GM18526 (cell line): Measurements from ENCODE around the gene KLRK1.

Experiments used
- POLR2A ChIP-seq: IDR thresholded peaks from 3 replicates; pipeline ENCODE4 v1.6.1; 2011; ENCODE audit not compliant: insufficient read length; ENCODE audit errors: extremely low read depth

Gene KLRK1

DNA sequence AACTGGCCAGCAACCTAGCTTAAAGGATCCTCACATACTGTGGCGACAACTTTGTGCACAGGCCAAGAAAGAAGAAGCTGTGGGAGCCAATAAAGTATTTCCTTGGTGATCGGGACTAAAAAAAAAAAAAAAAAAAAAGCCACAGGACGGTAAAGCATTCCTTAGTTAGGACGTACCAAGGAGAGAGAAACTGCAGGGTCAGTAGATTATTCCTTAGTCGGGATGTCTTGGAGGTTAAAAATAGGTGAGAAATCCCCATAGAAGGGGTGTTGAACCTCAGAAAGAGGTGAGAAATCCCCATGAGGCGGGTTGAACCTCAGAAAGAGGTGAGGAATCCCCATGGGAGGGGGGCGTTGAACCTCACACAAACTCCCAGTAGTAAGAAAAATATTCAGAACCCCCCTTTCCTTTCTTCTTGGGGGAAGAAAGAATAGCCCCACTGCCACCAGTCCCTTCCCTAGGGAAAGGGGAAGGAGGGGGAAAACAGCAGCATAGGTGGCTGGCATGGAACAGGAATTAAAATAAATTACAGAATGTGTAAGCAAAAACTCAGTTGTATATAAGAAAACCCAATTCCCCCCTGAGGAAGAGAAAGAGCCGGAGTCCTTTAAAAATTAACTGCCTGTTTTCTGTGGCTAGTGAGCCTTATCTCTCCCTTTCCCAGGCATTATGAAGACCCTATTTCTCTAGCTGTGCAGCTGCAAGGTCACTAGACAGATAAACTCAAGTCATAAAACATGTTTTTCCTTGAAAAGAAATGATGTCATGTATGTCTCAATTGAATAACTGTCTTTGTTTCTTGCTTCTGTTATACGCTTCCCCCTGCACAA is 26.8 kb downstream of the KLRK1 start:
- TF ChIP-seq POLR2A, result no peak

DNA sequence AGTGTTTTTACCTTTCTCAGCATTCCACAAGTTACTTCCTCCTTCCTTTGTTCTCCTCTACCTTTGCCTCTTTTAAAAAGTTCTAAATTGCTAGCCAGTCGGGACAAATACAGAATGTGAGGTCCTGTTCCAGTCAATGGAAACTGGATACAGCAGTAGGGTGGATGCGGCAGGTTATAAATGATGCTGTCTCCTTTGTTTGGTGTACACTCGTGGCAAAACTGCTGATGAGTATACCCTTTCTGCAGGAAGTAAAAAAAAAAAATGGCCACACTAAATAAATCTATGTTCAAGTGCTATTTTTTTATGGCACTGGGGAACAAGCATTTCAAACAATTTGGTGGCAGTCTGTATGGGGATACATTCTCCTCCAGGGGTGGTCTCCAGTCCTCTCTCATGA is 27.5 kb downstream of the KLRK1 start:
- no peak for TF ChIP-seq POLR2A

DNA sequence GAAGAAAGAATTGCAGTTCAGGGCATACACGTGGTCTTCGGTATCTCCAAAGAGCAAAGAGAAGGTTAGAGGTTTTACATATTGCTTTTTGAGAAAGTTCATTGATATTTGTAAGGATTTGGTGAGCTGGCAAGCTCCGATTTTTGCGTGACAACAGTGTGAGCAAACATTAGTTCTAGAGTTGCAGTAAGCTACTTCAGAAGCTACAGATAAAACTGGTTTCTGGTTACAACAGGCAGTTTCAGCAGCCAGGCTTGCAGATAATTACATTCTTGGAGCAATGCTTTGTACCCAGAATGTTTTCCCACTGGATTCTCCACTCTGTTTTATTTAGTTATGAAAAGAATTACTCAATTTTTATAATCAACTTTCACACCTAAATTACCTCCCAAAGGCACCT is 28.2 kb downstream of the KLRK1 start:
- no peak for TF ChIP-seq POLR2A

DNA sequence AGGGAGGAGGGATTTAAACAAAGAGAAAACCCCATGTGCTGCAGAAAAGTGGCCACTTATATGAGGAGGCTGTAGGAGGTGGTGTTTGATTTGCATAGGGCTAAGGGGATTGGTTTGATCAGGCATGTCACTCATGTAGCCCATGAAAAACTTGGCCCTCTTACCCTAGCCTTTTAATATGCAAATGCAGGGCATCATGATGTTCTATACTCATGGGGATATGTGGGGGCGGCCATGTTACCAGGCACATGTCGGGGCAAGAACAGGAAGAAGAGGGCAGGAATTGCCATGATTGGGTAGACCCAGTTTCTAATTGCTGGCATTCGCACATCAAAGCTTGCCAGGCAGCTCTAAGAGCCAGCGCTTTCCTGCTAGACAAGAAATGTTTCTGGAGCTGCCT is 28.8 kb downstream of the KLRK1 start:
- TF ChIP-seq POLR2A, result no peak

DNA sequence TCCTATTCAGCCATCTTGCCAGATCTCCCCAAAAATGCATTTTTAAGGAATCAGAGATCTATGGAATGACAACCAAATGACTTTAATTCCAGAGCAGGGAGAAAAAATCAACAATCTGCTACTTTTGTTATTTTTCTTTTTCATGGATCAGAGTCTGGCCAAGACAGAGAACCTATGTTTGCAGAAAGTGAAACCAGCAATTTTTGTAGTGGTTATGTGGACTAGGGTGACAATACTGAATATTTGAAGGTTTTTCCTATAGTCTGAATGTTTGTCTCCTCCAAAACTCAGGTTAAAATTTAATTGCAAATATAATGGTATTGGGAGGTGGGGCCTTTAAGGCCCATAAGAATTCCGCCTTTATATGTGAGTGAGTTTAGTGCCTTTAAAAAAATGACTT is 30.9 kb downstream of the KLRK1 start:
- TF ChIP-seq POLR2A, result no peak

DNA sequence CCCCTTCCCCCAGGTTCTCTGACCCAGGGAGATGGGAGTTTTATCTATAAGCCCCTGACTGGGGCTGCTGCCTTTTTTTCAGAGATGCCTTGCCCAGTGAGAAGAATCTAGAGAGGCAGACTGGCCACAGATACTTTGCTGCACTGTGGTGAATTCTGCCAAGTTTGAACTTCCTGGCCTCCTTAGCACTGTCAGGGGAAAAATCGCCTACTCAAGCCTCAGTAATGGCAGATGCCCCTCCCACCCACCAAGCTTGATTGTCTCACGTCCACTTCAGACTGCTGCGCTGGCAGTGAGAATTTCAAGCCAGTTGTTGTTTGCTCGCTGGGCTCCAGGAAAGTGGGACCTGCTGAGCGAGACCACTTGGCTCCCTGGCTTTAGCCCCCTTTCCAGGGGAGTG is 31.7 kb downstream of the KLRK1 start:
- TF ChIP-seq POLR2A, result no peak

DNA sequence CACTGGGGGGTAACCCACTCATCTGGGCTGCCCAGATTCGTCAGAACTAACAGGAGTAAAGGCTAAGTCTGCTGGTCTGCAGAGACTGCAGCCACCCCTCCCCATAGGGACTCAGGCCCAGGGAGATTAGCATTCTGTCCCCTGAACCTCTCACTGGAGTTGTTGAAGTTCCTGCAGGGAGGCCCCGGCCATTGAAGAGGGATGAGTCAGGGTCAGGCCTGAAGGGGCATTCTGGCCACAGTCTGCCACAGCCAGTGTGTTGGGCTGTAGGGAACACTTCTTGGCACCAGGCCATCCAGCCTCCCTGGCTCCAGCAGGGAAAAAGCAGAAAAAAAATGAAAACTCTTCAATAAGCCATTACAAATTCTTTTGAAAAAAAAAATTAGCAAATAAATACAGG is 35.3 kb downstream of the KLRK1 start:
- no peak for TF ChIP-seq POLR2A

DNA sequence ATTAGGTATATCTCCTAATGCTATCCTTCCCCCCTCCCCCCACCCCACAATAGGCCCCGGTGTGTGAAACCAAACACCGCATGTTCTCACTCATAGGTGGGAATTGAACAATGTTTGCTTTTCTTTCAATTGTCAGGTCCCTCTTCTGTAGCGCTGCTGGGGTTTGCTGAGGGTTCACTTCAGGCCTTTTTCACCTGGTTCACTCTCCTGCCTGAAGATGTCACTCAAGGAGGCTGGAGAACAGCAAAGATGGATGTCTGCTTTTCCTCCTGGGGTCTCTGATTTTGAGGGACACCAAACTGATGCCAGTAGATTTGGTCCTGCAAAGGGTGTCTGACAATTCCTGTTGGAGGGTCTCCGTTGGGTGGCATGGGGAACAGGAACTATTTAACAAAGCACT is 35.8 kb downstream of the KLRK1 start:
- no peak for TF ChIP-seq POLR2A

DNA sequence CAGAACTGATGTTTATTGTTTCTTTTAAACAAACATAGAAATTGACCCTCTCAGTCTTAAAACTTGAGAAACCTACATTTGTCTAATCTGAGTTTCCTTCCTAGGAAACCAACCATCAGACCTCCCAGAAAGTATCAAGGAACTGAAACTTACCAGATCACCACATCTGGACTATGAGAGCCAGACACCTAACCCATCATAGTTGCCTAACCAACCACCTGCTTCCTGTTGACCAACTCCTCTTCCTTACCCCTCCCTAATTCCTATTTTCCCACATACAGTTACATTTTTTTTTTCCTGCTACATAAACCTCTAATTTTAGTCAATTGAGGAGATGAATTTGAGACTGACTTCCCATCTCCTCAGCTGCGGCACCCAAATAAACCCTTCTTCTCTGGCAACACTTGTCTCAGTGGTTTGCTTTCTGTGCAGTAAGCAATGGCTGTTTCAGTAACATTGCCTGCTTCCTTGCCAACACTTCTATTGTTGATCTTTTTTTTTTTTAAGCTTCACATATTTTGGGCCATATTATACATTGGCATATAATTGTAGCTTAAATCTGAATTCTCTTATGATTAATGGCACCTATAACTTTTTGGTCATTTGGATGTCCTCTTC is 47.8 kb downstream of the KLRK1 start:
- TF ChIP-seq POLR2A, result no peak

DNA sequence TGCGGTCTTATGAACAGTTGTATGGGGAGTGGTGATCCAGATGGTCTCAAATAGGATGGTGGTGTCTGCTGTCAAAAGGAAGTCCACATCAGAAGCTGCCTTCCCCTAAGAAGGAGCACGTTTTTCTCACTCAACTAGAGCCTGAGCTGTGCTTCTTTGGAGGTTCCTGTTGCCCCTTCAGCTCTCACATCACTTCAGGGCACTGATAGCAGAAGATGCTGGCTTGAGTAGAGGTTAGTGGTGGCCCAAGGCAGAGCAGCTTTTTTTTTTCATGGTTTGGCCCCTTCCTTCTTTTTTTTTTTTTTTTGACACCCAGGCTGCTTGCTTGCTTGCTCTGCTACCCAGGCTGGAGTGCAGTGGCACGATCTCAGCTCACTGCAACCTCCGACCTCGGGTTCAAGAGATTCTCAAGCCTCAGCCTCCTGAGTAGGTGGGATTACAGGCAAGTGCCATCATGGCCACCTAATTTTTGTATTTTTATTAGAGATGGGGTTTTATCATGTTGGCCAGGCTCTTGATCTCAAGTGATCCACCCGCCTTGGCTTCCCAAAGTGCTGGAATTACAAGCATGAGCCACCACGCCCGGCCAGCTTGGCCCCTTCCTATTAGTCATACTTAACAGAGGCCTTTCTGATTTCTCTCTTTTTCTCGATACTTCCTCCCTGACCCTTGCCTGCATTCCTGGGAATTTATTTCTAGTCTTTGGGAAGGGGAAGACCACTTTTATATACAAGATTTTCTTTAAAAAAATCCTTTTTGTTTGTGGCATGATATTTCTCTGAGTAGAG is 50.6 kb downstream of the KLRK1 start:
- no peak for TF ChIP-seq POLR2A

DNA sequence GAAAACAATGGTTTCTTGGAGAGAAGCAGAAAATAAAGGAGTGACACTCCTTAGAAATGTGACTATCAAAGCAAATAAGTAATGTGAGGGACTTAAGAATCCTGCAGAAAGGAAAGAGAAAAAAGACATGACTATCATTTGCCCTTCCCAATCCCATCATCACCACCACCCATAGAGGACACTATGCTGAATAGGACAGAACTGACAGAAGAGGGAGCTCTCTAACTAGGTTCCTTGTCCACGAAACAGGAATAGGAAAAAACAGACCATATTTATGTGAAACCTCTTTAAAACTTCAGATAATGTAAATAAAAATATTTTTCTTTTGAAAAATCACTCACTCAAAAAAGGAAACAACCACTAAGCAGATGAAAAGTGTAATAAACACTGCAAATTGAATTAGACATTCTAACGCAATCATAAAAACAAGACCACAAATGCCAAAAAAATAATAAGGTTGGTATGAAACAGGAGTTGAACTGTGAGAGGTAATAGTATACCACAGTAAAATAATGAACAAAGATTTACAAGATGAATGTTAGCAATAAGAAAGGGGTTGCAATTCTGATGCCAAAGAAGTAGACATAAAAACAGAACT is 58.1 kb downstream of the KLRK1 start:
- TF ChIP-seq POLR2A, result no peak
